A549 treated with CORT108297 at 1 μM for 4 hours (cell line): Measurements from ENCODE around the gene MMS19. TPM values are rescaled to one million over a fixed set of nuclear protein-coding genes. Genes with fewer than 3 reads are reported as not detected.

ENCODE experiments used
- total RNA-seq: library from RNA; stranded (reverse); fragments of 200-300 nt; extraction: Qiagen RNA extraction; gene quantifications from 5 replicates; pipeline ENCODE4 v1.2.3, GENCODE V29; 2022

MMS19 gene, protein sequence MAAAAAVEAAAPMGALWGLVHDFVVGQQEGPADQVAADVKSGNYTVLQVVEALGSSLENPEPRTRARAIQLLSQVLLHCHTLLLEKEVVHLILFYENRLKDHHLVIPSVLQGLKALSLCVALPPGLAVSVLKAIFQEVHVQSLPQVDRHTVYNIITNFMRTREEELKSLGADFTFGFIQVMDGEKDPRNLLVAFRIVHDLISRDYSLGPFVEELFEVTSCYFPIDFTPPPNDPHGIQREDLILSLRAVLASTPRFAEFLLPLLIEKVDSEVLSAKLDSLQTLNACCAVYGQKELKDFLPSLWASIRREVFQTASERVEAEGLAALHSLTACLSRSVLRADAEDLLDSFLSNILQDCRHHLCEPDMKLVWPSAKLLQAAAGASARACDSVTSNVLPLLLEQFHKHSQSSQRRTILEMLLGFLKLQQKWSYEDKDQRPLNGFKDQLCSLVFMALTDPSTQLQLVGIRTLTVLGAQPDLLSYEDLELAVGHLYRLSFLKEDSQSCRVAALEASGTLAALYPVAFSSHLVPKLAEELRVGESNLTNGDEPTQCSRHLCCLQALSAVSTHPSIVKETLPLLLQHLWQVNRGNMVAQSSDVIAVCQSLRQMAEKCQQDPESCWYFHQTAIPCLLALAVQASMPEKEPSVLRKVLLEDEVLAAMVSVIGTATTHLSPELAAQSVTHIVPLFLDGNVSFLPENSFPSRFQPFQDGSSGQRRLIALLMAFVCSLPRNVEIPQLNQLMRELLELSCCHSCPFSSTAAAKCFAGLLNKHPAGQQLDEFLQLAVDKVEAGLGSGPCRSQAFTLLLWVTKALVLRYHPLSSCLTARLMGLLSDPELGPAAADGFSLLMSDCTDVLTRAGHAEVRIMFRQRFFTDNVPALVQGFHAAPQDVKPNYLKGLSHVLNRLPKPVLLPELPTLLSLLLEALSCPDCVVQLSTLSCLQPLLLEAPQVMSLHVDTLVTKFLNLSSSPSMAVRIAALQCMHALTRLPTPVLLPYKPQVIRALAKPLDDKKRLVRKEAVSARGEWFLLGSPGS
- total RNA-seq, result 42.0 to 51.0 TPM (median 48.0 TPM) in 5 replicates

DNA sequence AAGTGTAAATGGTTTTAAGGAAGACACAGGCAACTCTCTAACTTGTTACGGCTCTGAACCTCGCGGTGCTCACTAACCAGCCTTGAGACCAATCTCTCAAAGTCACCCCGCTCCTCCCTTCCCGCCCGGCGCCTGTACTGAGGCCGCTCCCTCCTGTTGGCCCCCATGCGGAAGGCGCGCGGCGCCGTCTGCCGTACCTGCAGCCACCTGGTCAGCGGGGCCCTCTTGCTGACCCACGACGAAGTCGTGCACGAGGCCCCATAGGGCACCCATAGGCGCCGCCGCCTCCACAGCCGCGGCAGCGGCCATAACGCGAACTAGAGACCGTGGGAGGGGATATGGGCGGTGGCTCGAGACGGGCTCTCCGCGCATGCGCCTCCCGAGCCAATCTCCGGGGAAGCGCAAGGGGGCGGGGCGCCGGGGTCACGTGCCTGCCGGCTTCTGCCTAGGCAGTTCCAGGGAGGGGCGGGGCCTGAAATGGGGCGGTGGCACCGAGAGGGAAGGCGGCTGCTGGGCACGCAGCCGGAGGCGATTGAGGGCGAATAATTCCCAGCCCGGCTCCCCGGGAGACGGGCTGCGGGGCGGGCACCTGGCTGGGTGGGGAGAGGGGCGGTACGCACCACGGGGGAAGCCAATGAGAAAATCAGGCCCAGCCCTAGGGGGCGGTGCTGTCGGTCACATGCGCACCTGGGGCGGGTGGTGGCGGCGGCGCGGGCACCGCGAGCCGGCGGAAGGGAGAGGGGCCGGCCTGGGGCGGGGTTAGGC lies at the start of gene MMS19:
Gene MMS19 (minus strand): TSS at position 347 of the 765 bp plus-strand sequence. CDS start 38 bp downstream, at position 309.

GRCh38 chr10:97498841-97499560 lies 779 bp upstream of the MMS19 start, which contains the start of gene UBTD1:
TSS of gene UBTD1 (plus strand) at chr10:97498924. CDS start at chr10:97499204, 280 bp downstream.

DNA sequence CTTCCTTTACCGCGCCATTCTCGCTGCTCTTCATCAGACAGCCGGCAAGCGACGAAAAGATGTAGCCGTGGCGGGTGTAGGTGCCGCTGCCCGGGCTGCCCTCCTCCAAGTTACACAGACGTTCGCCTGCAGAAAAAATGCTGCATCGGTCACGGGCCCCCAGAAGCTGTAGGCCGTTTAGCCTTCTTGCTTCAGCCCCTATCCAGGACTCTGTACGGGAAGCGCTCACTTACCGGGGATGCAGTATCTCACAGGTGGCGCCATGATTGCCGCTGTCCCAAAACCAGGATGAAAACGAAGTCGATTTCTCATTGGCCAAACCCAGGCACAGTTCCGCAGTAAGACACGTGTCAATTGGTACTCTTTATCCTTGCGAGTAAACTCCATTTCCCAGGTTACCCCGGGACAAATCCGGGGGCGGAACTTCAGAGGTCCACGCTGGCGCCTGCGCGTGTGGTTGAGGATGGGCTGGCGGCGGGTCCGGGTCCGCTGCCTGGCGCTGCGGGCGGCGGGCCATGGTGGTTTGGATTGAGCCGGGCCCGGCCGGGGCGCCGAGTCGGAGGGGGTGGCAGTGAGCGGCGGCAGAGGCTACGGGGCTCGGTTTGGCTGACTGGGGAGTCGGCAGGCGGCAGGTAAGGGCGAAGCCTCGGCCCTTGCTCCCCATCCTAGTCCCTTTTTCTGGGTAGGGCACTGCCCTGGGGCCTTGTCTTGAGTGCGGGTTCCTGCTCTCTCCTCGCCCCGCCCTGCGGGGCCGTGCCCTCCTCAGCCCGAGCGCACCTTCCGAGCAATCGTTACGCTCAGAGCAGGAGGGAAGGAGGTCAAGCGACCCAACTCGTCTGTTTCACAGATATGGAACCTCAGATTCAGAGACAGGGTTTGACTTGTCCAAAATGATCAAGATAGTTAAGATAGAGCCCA lies 52.2 kb downstream of the MMS19 start, which contains the start of the genes EXOSC1 and ZDHHC16:
Gene EXOSC1 (minus strand): TSS at position 285 of the 918 bp plus-strand sequence. CDS start 21 bp downstream, at position 264.
Gene ZDHHC16 (plus strand): TSS at position 454 of the 918 bp plus-strand sequence. CDS start 5,501 bp downstream, outside the sequence.

GRCh38 chr10:97425964-97426775 lies 72.1 kb downstream of the MMS19 start, which contains the start of gene PGAM1:
TSS of gene PGAM1 (plus strand) at chr10:97426191. CDS start at chr10:97426308, 117 bp downstream.

Other genes starting within 250 kb of the MMS19 start
- 4.6 to 6.4 TPM (median 5.1 TPM) in 5 replicates for gene ARHGAP19, start 205.8 kb downstream of the MMS19 start, total RNA-seq
- 0.77 to 2.3 TPM (median 1.8 TPM) in 5 replicates for gene FRAT1, start 179.2 kb downstream of the MMS19 start, total RNA-seq
- 5.4 to 8.7 TPM (median 7.7 TPM) in 5 replicates for gene FRAT2, start 163.7 kb downstream of the MMS19 start, total RNA-seq
- 54.9 to 69.0 TPM (median 58.8 TPM) in 5 replicates for gene RRP12, start 97.1 kb downstream of the MMS19 start, total RNA-seq
- 579 to 644 TPM (median 626 TPM) in 5 replicates for gene PGAM1, start 72.2 kb downstream of the MMS19 start, total RNA-seq
- 52.6 to 61.6 TPM (median 56.4 TPM) in 5 replicates for gene EXOSC1, start 52.4 kb downstream of the MMS19 start, total RNA-seq
- 44.2 to 53.8 TPM (median 53.5 TPM) in 5 replicates for gene ZDHHC16, start 52.2 kb downstream of the MMS19 start, total RNA-seq
- 14.9 to 21.2 TPM (median 19.4 TPM) in 5 replicates for gene UBTD1, start 502 bp upstream of the MMS19 start, total RNA-seq
- gene ANKRD2, start 74.4 kb upstream of the MMS19 start, total RNA-seq, result 3.6 to 6.0 TPM (median 4.7 TPM) in 5 replicates
- 0.76 to 1.8 TPM (median 1.1 TPM) in 5 replicates for gene HOGA1, start 86.0 kb upstream of the MMS19 start, total RNA-seq
- gene C10orf62, start 91.3 kb upstream of the MMS19 start, total RNA-seq, result 0.10 TPM in 1 of 5 replicates, not detected in the others
- 6.7 to 8.7 TPM (median 7.6 TPM) in 5 replicates for gene MORN4, start 135.1 kb upstream of the MMS19 start, total RNA-seq
- gene PI4K2A, start 142.2 kb upstream of the MMS19 start, total RNA-seq, result 25.3 to 30.3 TPM (median 28.6 TPM) in 5 replicates
- 67.2 to 122 TPM (median 92.9 TPM) in 5 replicates for gene AVPI1, start 188.8 kb upstream of the MMS19 start, total RNA-seq
- 38.2 to 49.0 TPM (median 42.4 TPM) in 5 replicates for gene MARVELD1, start 215.3 kb upstream of the MMS19 start, total RNA-seq
- gene ZFYVE27, start 238.7 kb upstream of the MMS19 start, total RNA-seq, result 17.5 to 27.1 TPM (median 24.9 TPM) in 5 replicates